HCT116 (cell line): ENCODE results near the gene HES5. TPM values are rescaled to one million over a fixed set of nuclear protein-coding genes. Genes with fewer than 3 reads are reported as not detected.

ENCODE experiments used
- ATAC-seq: fragments of 200-7000 bp; cut with Tn5 transposase; 2 replicates; pipeline ENCODE4 v1.9.1; 2020; ENCODE audit warnings: mild to moderate bottlenecking, moderate library complexity
- BruUV-seq: library from RNA; stranded (reverse); fragments of 400-500 nt; replicated peaks from 2 replicates; lab custom pipeline; 2021; lab: Mats Ljungman, UMichigan
- CTCF ChIA-PET: fragments of 300-600 bp; sonication (Branson Sonifier 250); formaldehyde crosslinking; loops from one replicate; lab custom pipeline; 2021; ENCODE audit warnings: antibody characterized with exemption; lab: Charles Lee
- POLR2A ChIA-PET: fragments of 300-600, 350-600 bp; sonication (Branson Sonifier 250); formaldehyde crosslinking; loops from one replicate; lab custom pipeline; 2021; ENCODE audit warnings: antibody characterized with exemption; lab: Charles Lee
- RAD21 ChIA-PET, 2 experiments: fragments of 300-600 bp; sonication (Branson Sonifier 250); formaldehyde crosslinking; loops; one replicate each; lab custom pipeline; 2023; ENCODE audit warnings: low total read pairs in 2 of 2; ENCODE audit not compliant: uncharacterized antibody in 2 of 2, unreplicated experiment in 2 of 2, low non-redundant PET in 1 of 2; lab: Charles Lee
- DNase-seq: peaks from one replicate; pipeline ENCODE4 v3.0.0-alpha.2; 2010; ENCODE audit warnings: low read depth, low spot score
- H2AFZ ChIP-seq: fragments of 200-600 bp; shearing (Covaris generic), sonication (generic); 2 replicates; pipeline ENCODE4 v1.6.1; 2017; ENCODE audit warnings: low read depth, mixed run types, mixed read lengths, antibody characterized with exemption, low read length; ENCODE audit not compliant: poor library complexity, severe bottlenecking
- H3K27ac ChIP-seq: 2 replicates; pipeline ENCODE4 v1.5.1; 2012; ENCODE audit warnings: low read depth, low read length
- H3K27me3 ChIP-seq: fragments of 200-600 bp; sonication (generic); 2 replicates; pipeline ENCODE4 v1.6.1; 2016; ENCODE audit warnings: mixed run types, low read length, mixed read lengths; ENCODE audit not compliant: insufficient read depth
- H3K36me3 ChIP-seq, 2 experiments: fragments of 200-500 bp in 1 of 2; fragments of 200-600 bp in 1 of 2; sonication (Bioruptor generic) in 1 of 2; sonication (generic) in 1 of 2; 2 replicates each; pipeline versions ENCODE4 v1.5.1 to v1.6.1; 2014 to 2016; ENCODE audit warnings: low read length in 2 of 2, inconsistent platforms in 1 of 2, mixed read lengths in 1 of 2, mixed run types in 1 of 2; ENCODE audit not compliant: insufficient read depth in 2 of 2, control insufficient read depth in 1 of 2
- H3K4me1 ChIP-seq, 2 experiments: fragments of 200-600 bp in 1 of 2; sonication (generic) in 1 of 2; 2 replicates each; pipeline versions ENCODE4 v1.5.1 to v1.6.1; 2012 to 2017; ENCODE audit warnings: low read length in 2 of 2, inconsistent platforms in 1 of 2, mild to moderate bottlenecking in 1 of 2, mixed read lengths in 1 of 2, mixed run types in 1 of 2, moderate library complexity in 1 of 2; ENCODE audit not compliant: insufficient read depth in 2 of 2, control insufficient read depth in 1 of 2
- H3K4me2 ChIP-seq: fragments of 200-600 bp; sonication (generic); 2 replicates; pipeline ENCODE4 v1.6.1; 2017; ENCODE audit warnings: mixed run types, low read length, mixed read lengths
- H3K4me3 ChIP-seq, 2 experiments: fragments of 200-600 bp in 1 of 2; sonication (generic) in 1 of 2; replicated peaks in 1 of 2; 2 replicates each; pipeline ENCODE4 v1.5.1; 2011 to 2016; ENCODE audit warnings: low read length in 2 of 2, control low read depth in 1 of 2, low read depth in 1 of 2, mild to moderate bottlenecking in 1 of 2, mixed read lengths in 1 of 2, mixed run types in 1 of 2
- H3K79me2 ChIP-seq: fragments of 200-600 bp; sonication (generic); 2 replicates; pipeline ENCODE4 v1.6.1; 2017; ENCODE audit warnings: mild to moderate bottlenecking, mixed run types, low read length, moderate library complexity, mixed read lengths; ENCODE audit not compliant: insufficient read depth
- H3K9ac ChIP-seq: fragments of 200-600 bp; sonication (generic); 2 replicates; pipeline ENCODE4 v1.6.1; 2016; ENCODE audit warnings: low read length, mixed read lengths
- H3K9me2 ChIP-seq: fragments of 200-600 bp; sonication (generic), shearing (Covaris generic); 2 replicates; pipeline ENCODE4 v1.6.1; 2017; ENCODE audit warnings: mixed run types, mild to moderate bottlenecking, moderate library complexity; ENCODE audit not compliant: insufficient read depth
- H3K9me3 ChIP-seq, 2 experiments: fragments of 200-500 bp in 1 of 2; fragments of 200-600 bp in 1 of 2; sonication (Bioruptor generic) in 1 of 2; sonication (generic) in 1 of 2; 2 replicates each; pipeline ENCODE4 v1.6.1; 2014 to 2017; ENCODE audit warnings: low read length in 2 of 2, mixed read lengths in 2 of 2, inconsistent platforms in 1 of 2, low read depth in 1 of 2, mild to moderate bottlenecking in 1 of 2, mixed run types in 1 of 2, moderate library complexity in 1 of 2; ENCODE audit not compliant: control insufficient read depth in 1 of 2, insufficient read depth in 1 of 2
- H4K20me1 ChIP-seq: fragments of 200-600 bp; sonication (generic), shearing (Covaris generic); 2 replicates; pipeline ENCODE4 v1.6.1; 2017; ENCODE audit warnings: mixed run types, mild to moderate bottlenecking, moderate library complexity; ENCODE audit not compliant: insufficient read depth
- CEBPB ChIP-seq: IDR thresholded peaks from 2 replicates; pipeline ENCODE4 v1.6.1; 2012; ENCODE audit warnings: low read depth
- EZH2 ChIP-seq: fragments of 200-600 bp; sonication (generic); IDR thresholded peaks from 2 replicates; pipeline ENCODE4 v1.6.1; 2017; ENCODE audit warnings: antibody characterized with exemption, mixed run types
- EZH2phosphoT487 ChIP-seq: fragments of 200-600 bp; IDR thresholded peaks from 2 replicates; pipeline ENCODE4 v1.6.1; 2018; ENCODE audit warnings: antibody characterized with exemption, borderline replicate concordance
- FOSL1 ChIP-seq: IDR thresholded peaks from 2 replicates; pipeline ENCODE4 v1.6.1; 2012; ENCODE audit warnings: low read depth
- JUND ChIP-seq: IDR thresholded peaks from 2 replicates; pipeline ENCODE4 v1.6.1; 2012
- SP1 ChIP-seq: IDR thresholded peaks from 2 replicates; pipeline ENCODE4 v1.6.1; 2012; ENCODE audit warnings: low read depth
- TCF7L2 ChIP-seq: IDR thresholded peaks from 2 replicates; pipeline ENCODE4 v1.7.0; 2011; ENCODE audit warnings: borderline replicate concordance, inconsistent platforms; ENCODE audit not compliant: insufficient read depth, insufficient read length; ENCODE audit errors: extremely low read depth
- intact Hi-C: fragments of 100-400 bp; cut with micrococcal nuclease; formaldehyde crosslinking; loops from 2 replicates; pipeline ENCODE4 v1.10.0; 2022
- total RNA-seq: library from RNA; stranded (reverse); gene quantifications from one replicate; pipeline ENCODE4 v1.2.1, GENCODE V29; 2021; ENCODE audit not compliant: unreplicated experiment
- TF ChIP-seq, protein P1 (sequence below): IDR thresholded peaks from 2 replicates; pipeline ENCODE4 v1.6.1; 2012
- TF ChIP-seq, protein P2 (sequence below): IDR thresholded peaks from 2 replicates; pipeline ENCODE4 v1.6.1; 2012; ENCODE audit warnings: low read depth

HES5 gene
- total RNA-seq, 1 experiment from 2014 or later: not detected

DNA sequence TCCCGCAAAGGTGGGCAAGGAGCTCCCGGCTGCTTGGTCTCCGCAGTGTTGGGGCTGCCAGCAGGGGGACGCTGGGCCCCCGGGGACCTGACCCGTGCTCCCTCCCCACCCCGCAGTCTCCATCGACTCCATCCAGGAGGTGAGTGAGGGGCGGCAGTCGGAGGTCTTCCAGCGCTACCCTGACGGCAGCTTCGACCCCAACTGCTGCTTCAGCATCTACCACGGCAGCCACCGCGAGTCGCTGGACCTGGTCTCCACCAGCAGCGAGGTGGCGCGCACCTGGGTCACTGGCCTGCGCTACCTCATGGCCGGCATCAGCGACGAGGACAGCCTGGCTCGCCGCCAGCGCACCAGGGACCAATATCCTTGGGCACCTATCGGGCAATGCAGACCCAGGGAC is 50.4 kb downstream of the HES5 start:
- Histone ChIP-seq H3K27ac (no peak overlapping the region), H3K9ac (no peak overlapping the region), H3K36me3 (no peaks in the 10 kb centered on the region), H3K4me1 (no peaks in the 10 kb centered on the region)
- no TSS peak for BruUV-seq
- POLR2A ChIA-PET: no interaction called here
- TF ChIP-seq CEBPB (no peak), JUND (no peak), SP1 (no peak), FOSL1 (no peak), EZH2 (no peak), EZH2phosphoT487 (no peak), TCF7L2 (no peak)
- TF ChIP-seq, protein P1, sequence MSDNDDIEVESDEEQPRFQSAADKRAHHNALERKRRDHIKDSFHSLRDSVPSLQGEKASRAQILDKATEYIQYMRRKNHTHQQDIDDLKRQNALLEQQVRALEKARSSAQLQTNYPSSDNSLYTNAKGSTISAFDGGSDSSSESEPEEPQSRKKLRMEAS: no peak
- TF ChIP-seq, protein P2, sequence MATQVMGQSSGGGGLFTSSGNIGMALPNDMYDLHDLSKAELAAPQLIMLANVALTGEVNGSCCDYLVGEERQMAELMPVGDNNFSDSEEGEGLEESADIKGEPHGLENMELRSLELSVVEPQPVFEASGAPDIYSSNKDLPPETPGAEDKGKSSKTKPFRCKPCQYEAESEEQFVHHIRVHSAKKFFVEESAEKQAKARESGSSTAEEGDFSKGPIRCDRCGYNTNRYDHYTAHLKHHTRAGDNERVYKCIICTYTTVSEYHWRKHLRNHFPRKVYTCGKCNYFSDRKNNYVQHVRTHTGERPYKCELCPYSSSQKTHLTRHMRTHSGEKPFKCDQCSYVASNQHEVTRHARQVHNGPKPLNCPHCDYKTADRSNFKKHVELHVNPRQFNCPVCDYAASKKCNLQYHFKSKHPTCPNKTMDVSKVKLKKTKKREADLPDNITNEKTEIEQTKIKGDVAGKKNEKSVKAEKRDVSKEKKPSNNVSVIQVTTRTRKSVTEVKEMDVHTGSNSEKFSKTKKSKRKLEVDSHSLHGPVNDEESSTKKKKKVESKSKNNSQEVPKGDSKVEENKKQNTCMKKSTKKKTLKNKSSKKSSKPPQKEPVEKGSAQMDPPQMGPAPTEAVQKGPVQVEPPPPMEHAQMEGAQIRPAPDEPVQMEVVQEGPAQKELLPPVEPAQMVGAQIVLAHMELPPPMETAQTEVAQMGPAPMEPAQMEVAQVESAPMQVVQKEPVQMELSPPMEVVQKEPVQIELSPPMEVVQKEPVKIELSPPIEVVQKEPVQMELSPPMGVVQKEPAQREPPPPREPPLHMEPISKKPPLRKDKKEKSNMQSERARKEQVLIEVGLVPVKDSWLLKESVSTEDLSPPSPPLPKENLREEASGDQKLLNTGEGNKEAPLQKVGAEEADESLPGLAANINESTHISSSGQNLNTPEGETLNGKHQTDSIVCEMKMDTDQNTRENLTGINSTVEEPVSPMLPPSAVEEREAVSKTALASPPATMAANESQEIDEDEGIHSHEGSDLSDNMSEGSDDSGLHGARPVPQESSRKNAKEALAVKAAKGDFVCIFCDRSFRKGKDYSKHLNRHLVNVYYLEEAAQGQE: no peak
- TF ChIP-seq, all 23 proteins: peak for 0
- ChIA-PET CTCF (no interaction called here), RAD21 (no interaction called here)
- Histone ChIP-seq H4K20me1 (no peaks in the 10 kb centered on the region), H3K4me3 (no peak overlapping the region), H3K4me2 (no peak overlapping the region), H2AFZ (no peak overlapping the region), H3K27me3 (no peaks in the 10 kb centered on the region), H3K9me2 (no peaks in the 10 kb centered on the region), H3K9me3 (no peaks in the 10 kb centered on the region), H3K79me2 (no peaks in the 10 kb centered on the region)
- intact Hi-C loops: no loop called here
- DNase-seq (no peak), ATAC-seq (no peak)
